Stomach (tissue), 4 donors: ENCODE measurements around the gene UNC45B.

ENCODE experiments used
- EP300 ChIP-seq: sonication (generic); formaldehyde crosslinking; IDR thresholded peaks from one replicate; pipeline ENCODE4 v1.6.1; 2017; ENCODE audit warnings: antibody characterized with exemption
- POLR2A ChIP-seq, 4 donors: fragments of 450-650 bp; IDR thresholded peaks; one replicate each; pipeline ENCODE4 v1.6.1; 2016; ENCODE audit warnings: antibody characterized with exemption in 4 of 4, control low read depth in 2 of 4, mild to moderate bottlenecking in 1 of 4, moderate library complexity in 1 of 4
- TF ChIP-seq, protein P1 (sequence below), 7 experiments: fragments of 450-650 bp in 4 of 7; fragments of 200-600 bp in 3 of 7; sonication (generic) in 3 of 7; IDR thresholded peaks; one replicate each; pipeline ENCODE4 v1.5.1; 2016 to 2019; ENCODE audit warnings: antibody characterized with exemption in 7 of 7, control low read depth in 2 of 7, mild to moderate bottlenecking in 1 of 7

GRCh38 chr17:35183332-35183731 lies 35.7 kb downstream of the UNC45B start:
- TF ChIP-seq, protein P1, sequence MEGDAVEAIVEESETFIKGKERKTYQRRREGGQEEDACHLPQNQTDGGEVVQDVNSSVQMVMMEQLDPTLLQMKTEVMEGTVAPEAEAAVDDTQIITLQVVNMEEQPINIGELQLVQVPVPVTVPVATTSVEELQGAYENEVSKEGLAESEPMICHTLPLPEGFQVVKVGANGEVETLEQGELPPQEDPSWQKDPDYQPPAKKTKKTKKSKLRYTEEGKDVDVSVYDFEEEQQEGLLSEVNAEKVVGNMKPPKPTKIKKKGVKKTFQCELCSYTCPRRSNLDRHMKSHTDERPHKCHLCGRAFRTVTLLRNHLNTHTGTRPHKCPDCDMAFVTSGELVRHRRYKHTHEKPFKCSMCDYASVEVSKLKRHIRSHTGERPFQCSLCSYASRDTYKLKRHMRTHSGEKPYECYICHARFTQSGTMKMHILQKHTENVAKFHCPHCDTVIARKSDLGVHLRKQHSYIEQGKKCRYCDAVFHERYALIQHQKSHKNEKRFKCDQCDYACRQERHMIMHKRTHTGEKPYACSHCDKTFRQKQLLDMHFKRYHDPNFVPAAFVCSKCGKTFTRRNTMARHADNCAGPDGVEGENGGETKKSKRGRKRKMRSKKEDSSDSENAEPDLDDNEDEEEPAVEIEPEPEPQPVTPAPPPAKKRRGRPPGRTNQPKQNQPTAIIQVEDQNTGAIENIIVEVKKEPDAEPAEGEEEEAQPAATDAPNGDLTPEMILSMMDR (IDR thresholded peaks at IDR 0.05), result no peak
- no peak for TF ChIP-seq EP300
- TF ChIP-seq POLR2A (IDR thresholded peaks at IDR 0.05), result no peak
